Upper lobe of left lung (tissue), 4 donors: ENCODE data around the gene MRPL38.
"Not testable (repeated sequence)": the region's sequence is repeated elsewhere in the genome, so short reads cannot be mapped to it uniquely, and the experiment has no call there.

Experiments used
- CTCF ChIP-seq, 6 experiments: fragments of 450-650 bp in 4 of 6; fragments of 200-600 bp in 2 of 6; sonication (generic) in 2 of 6; IDR thresholded peaks; one replicate each; pipeline ENCODE4 v1.5.1; 2016 to 2019; ENCODE audit warnings: antibody characterized with exemption in 6 of 6
- EP300 ChIP-seq, 4 donors: sonication (generic); formaldehyde crosslinking; IDR thresholded peaks; one replicate each; pipeline ENCODE4 v1.5.1; 2017; ENCODE audit warnings: antibody characterized with exemption in 4 of 4, control low read depth in 2 of 4

GRCh38 chr17:75865404-75866188 is 39.1 kb downstream of the MRPL38 start:
- not testable (repeated sequence) for TF ChIP-seq CTCF, EP300 (IDR thresholded peaks at IDR 0.05)
